H54 (cell line): ENCODE measurements around the gene ADGRD1.

Experiments
- DNase-seq: peaks from one replicate; pipeline ENCODE4 v3.0.0; 2011; ENCODE audit warnings: low spot score, mixed read lengths; ENCODE audit not compliant: insufficient read length
- FAIRE-seq: peaks from 3 replicates; lab custom pipeline; 2011; peaks lifted over from hg19 to GRCh38; lab: Jason Lieb, UNC
- POLR2A ChIP-seq: IDR thresholded peaks from 2 replicates; pipeline ENCODE4 v1.6.1; 2011; ENCODE audit warnings: low read depth, mild to moderate bottlenecking, low read length

ADGRD1 gene

DNA sequence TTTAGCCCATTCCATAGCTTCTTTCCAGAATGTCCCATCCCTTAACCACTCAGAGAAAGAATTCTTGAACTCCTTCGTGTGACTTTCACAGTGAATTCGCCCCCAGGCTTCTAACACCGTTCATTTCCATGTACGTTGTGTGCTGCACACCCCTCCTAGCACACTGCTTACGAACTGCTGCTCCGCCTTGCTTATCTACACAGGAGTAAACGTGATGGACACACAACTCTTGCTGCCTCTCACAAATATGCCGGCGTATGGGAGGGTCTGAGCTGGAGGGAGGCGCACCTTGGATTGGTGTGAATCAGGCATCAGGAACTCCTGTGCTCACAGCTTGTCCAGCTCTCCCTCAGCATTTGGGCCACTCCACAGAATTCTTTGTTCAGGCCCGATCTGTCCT is 3.9 kb upstream of the ADGRD1 start:
- FAIRE-seq, result no peak
- TF ChIP-seq POLR2A, result no peak
- no peak for DNase-seq

- TF ChIP-seq POLR2A, result no peak
- DNase-seq (no peak), FAIRE-seq (no peak)
Observed at GRCh38 chr12:130951636-130952035, 2.1 kb upstream of the ADGRD1 start.

GRCh38 chr12:130952171-130952954 is 1.3 kb upstream of the ADGRD1 start:
- FAIRE-seq (no peak), DNase-seq (no peak)
- no peak for TF ChIP-seq POLR2A

DNA sequence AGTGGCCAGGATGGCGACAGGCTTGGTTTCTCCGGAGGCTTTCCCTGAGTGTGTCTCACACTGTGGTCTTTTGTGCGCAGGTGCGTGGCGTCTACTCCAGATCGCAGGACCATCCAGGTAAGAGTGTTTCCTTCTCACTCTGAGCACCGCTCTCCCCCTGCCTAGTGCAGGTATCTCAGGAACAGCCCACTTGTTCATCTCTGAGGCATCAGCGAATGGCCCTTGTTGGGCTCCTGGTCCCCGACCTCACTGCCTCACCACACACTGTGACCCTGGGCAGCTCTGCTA is 781 bp downstream of the ADGRD1 start:
- no peak for TF ChIP-seq POLR2A
- DNase-seq, result no peak
- no peak for FAIRE-seq

GRCh38 chr12:130955238-130955816 is 1.6 kb downstream of the ADGRD1 start:
- TF ChIP-seq POLR2A, result no peak
- FAIRE-seq, result no peak
- no peak for DNase-seq

DNA sequence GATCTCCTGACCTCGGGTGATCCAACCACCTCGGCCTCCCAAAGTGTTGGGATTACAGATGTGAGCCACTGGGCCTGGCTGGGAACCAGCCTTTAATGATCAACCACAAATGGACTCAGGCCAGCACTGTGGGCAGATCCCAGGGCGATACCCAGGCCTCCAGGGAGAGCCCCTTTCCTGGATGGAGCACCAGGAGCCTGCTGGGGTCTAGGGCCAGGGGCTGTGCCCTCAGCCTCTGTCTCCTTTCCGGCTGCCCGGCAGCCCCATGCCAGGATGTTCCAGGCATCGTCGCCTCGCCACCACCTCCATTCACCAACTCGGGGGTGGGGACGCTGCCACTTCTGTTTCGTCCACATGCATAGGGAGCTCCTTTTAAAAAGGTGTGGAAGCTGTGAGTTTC is 2.3 kb downstream of the ADGRD1 start:
- no peak for FAIRE-seq
- TF ChIP-seq POLR2A, result no peak
- no peak for DNase-seq

- FAIRE-seq (no peak), DNase-seq (no peak)
- no peak for TF ChIP-seq POLR2A
Observed at GRCh38 chr12:130956456-130957303, 3.0 kb downstream of the ADGRD1 start.

DNA sequence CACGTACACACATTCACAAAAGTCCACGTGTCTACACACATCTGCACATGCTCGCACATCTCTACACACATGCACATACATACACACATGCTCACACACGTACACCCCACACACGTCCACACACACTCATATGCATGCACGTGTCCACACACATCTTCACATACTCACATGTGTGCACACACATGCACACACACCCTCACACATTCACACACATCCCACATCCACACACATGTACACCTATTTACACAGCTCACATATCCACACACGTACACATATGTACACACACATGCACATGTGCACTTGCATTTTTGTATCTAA is 3.6 kb downstream of the ADGRD1 start:
- no peak for DNase-seq
- TF ChIP-seq POLR2A, result no peak
- FAIRE-seq, result no peak

DNA sequence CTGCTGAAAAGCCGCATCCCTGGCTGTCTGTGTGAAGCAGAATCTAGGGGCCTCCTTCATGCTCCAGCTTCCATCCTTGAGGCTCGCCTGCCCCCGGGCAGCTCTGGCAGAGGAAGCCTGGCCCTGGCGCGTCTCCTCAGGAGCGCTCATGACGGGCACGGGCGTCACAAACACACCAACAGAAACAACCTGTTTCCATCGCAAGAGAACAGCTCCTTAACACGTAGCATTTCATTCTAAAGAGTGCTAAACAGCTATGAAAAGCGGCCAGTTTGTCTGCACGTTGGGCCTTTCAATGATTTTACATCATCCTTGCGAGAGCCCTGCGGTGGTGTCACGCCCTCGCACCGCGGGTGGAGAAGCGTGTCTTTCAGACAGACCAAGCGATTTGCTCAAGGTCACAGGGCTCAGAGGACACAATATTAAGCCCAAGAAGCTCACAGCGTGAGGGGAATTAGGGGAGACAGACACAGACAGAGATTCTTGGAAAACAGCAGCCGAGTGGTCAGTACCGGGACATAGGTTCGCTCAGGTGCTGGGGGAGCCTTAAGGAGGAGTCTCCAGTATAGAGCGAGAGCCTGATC is 4.9 kb downstream of the ADGRD1 start:
- no peak for FAIRE-seq
- no peak for TF ChIP-seq POLR2A
- no peak for DNase-seq

- FAIRE-seq (no peak), DNase-seq (no peak)
- TF ChIP-seq POLR2A, result no peak
Observed at GRCh38 chr12:130959632-130960031, 5.9 kb downstream of the ADGRD1 start.

DNA sequence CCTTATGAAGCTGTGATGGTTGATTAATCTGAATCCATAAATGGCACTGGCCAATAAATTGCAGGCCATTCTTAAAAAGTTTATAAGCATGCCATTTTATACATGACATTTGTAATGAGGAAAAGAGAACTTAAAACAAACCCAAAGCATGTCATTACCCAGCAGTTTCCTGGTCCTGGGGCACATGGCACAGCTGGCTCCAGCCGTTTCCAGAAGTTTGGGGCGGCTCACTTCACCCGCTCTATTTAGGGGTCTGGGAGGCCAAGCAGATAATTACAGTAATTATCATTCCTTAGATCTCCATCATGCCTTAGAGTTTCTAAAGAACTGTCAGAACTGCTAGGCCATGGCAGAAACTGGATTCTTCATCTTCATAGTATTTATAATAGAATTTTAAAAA is 6.4 kb downstream of the ADGRD1 start:
- no peak for TF ChIP-seq POLR2A
- DNase-seq (no peak), FAIRE-seq (no peak)

- no peak for TF ChIP-seq POLR2A
- FAIRE-seq, result no peak
- DNase-seq, result no peak
Observed at GRCh38 chr12:130960787-130961186, 7.1 kb downstream of the ADGRD1 start.

- FAIRE-seq (no peak), DNase-seq (no peak)
- no peak for TF ChIP-seq POLR2A
Observed at GRCh38 chr12:130961921-130962451, 8.3 kb downstream of the ADGRD1 start.

DNA sequence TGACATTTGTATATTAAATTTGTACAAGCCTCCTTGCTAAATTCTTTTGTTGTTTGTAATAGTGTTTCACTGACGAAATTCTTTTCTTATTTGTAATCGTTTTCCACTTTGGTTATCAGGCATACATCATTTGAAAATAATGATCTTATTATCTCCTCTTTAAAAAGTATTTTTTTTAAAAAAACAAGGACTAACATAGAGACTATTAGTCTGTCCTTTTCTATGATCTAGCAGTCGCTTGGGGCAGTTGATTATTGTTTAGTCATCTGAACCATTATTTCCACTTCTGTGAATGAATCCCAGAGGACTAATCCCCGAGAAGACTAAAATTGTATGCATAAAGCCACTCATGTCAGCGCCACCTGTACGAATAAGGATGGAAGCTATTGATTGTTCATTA is 11.5 kb downstream of the ADGRD1 start:
- TF ChIP-seq POLR2A, result no peak
- DNase-seq, result no peak
- no peak for FAIRE-seq
